ENCODE data around the gene SERPINB1.

DNA sequence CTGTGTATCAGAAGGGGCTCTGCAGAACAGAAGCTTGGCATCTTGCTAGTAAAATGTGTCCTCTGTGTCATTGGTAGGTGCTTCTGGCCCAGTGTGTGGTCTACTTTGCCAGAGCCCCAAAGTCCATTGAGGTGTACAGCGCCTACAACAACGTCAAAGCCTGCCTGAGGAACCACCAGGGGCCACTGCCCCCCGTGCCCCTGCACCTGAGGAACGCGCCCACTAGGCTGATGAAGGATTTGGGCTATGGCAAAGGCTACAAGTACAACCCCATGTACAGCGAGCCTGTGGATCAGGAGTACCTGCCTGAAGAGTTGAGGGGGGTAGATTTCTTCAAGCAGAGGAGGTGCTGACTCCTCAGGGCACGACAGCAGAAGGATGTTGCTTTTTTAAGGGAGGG lies 56.7 kb downstream of the SERPINB1 start:
- TF ChIP-seq EZH2phosphoT487 (IDR thresholded peaks at IDR 0.05; ENCODE audit: borderline replicate concordance) (no peak), POLR2A (IDR thresholded peaks at IDR 0.05; ENCODE audit: borderline replicate concordance, extremely low read depth, insufficient read depth, insufficient read length) (no peak), SP1 (IDR thresholded peaks at IDR 0.05; ENCODE audit: low read depth) (no peak), JUND (IDR thresholded peaks at IDR 0.05) (no peak), ZNF274 (IDR thresholded peaks at IDR 0.05; ENCODE audit: low read depth, low read length) (no peak)
- TF ChIP-seq, protein P1, sequence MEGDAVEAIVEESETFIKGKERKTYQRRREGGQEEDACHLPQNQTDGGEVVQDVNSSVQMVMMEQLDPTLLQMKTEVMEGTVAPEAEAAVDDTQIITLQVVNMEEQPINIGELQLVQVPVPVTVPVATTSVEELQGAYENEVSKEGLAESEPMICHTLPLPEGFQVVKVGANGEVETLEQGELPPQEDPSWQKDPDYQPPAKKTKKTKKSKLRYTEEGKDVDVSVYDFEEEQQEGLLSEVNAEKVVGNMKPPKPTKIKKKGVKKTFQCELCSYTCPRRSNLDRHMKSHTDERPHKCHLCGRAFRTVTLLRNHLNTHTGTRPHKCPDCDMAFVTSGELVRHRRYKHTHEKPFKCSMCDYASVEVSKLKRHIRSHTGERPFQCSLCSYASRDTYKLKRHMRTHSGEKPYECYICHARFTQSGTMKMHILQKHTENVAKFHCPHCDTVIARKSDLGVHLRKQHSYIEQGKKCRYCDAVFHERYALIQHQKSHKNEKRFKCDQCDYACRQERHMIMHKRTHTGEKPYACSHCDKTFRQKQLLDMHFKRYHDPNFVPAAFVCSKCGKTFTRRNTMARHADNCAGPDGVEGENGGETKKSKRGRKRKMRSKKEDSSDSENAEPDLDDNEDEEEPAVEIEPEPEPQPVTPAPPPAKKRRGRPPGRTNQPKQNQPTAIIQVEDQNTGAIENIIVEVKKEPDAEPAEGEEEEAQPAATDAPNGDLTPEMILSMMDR (IDR thresholded peaks at IDR 0.05 in 2 of 3, conservative IDR thresholded peaks at IDR 0.05 in 1 of 3; ENCODE audit: borderline replicate concordance in 1 of 3, insufficient read depth in 1 of 3, low read depth in 2 of 3, low read length in 2 of 3) = no peak
- TF ChIP-seq, protein P2, sequence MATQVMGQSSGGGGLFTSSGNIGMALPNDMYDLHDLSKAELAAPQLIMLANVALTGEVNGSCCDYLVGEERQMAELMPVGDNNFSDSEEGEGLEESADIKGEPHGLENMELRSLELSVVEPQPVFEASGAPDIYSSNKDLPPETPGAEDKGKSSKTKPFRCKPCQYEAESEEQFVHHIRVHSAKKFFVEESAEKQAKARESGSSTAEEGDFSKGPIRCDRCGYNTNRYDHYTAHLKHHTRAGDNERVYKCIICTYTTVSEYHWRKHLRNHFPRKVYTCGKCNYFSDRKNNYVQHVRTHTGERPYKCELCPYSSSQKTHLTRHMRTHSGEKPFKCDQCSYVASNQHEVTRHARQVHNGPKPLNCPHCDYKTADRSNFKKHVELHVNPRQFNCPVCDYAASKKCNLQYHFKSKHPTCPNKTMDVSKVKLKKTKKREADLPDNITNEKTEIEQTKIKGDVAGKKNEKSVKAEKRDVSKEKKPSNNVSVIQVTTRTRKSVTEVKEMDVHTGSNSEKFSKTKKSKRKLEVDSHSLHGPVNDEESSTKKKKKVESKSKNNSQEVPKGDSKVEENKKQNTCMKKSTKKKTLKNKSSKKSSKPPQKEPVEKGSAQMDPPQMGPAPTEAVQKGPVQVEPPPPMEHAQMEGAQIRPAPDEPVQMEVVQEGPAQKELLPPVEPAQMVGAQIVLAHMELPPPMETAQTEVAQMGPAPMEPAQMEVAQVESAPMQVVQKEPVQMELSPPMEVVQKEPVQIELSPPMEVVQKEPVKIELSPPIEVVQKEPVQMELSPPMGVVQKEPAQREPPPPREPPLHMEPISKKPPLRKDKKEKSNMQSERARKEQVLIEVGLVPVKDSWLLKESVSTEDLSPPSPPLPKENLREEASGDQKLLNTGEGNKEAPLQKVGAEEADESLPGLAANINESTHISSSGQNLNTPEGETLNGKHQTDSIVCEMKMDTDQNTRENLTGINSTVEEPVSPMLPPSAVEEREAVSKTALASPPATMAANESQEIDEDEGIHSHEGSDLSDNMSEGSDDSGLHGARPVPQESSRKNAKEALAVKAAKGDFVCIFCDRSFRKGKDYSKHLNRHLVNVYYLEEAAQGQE (IDR thresholded peaks at IDR 0.05; ENCODE audit: low read depth) = no peak
